GM12891 (cell line): ENCODE data around the gene RFNG. TPM values are rescaled to one million over a fixed set of nuclear protein-coding genes. Genes with fewer than 3 reads are reported as not detected.

Experiments
- DNase-seq: peaks from one replicate; pipeline ENCODE4 v3.0.0; 2011; ENCODE audit warnings: low spot score; ENCODE audit not compliant: insufficient read length
- FAIRE-seq: peaks from 2 replicates; lab custom pipeline; 2011; peaks lifted over from hg19 to GRCh38; lab: Jason Lieb, UNC
- PAX5 ChIP-seq: IDR thresholded peaks from 2 replicates; pipeline ENCODE4 v1.6.1; 2011; ENCODE audit warnings: low read length, moderate library complexity, mild to moderate bottlenecking; ENCODE audit not compliant: insufficient read depth, severe bottlenecking
- POLR2A ChIP-seq: IDR thresholded peaks from 2 replicates; pipeline ENCODE4 v1.6.1; 2011; ENCODE audit warnings: low read depth, low read length, control low read depth
- POLR2AphosphoS5 ChIP-seq: IDR thresholded peaks from 2 replicates; pipeline ENCODE4 v1.6.1; 2011; ENCODE audit warnings: low read depth, low read length, control low read depth
- POU2F2 ChIP-seq: IDR thresholded peaks from 2 replicates; pipeline ENCODE4 v1.6.1; 2011; ENCODE audit warnings: low read depth, mild to moderate bottlenecking, control low read depth, low read length, moderate library complexity
- SPI1 ChIP-seq: IDR thresholded peaks from 2 replicates; pipeline ENCODE4 v1.6.1; 2011; ENCODE audit warnings: low read depth, low read length, control low read depth
- TAF1 ChIP-seq: IDR thresholded peaks from 2 replicates; pipeline ENCODE4 v1.6.1; 2011; ENCODE audit warnings: low read depth, low read length, control low read depth
- polyA plus RNA-seq: library from polyadenylated mRNA; unstranded; fragments of >200 nt; gene quantifications from one replicate; pipeline ENCODE4 v1.2.1, GENCODE V29; 2012; ENCODE audit warnings: low read depth, missing spikeins, inconsistent platforms; ENCODE audit not compliant: missing spikeins

The RFNG gene
- 13.8 TPM for polyA plus RNA-seq

- FAIRE-seq (peak; percentile 98), DNase-seq (peak; percentile 98)
- TF ChIP-seq POLR2AphosphoS5, result no peak
- TF ChIP-seq POLR2A, result no peak
- TF ChIP-seq POU2F2, result no peak
- no peak for TF ChIP-seq PAX5
- no peak for TF ChIP-seq SPI1
- TF ChIP-seq TAF1, result no peak
These were observed at the start of gene RFNG, which contains the start of gene GPS1 for GRCh38 chr17:82051776-82052637. RFNG (minus strand) TSS chr17:82051811; CDS start chr17:82051766, 45 bp downstream. GPS1 (plus strand) TSS chr17:82051898; CDS start chr17:82051932, 34 bp downstream.

GRCh38 chr17:82101301-82101715 is 49.7 kb upstream of the RFNG start:
- DNase-seq (no peak), FAIRE-seq (no peak)
- TF ChIP-seq PAX5, result no peak
- no peak for TF ChIP-seq POLR2A
- no peak for TF ChIP-seq SPI1
- TF ChIP-seq TAF1, result no peak
- TF ChIP-seq POU2F2, result no peak
- TF ChIP-seq POLR2AphosphoS5, result no peak

- TF ChIP-seq POLR2A (peak; percentile 18; the same call in 1 of the 2 replicates), POU2F2 (no peak)
- no peak for DNase-seq
- FAIRE-seq, result no peak
These were observed 49.1 kb upstream of the RFNG start for GRCh38 chr17:82100502-82101298.

- no peak for TF ChIP-seq SPI1
- TF ChIP-seq POLR2AphosphoS5, result 0 out of 2 replicates have a peak, but pooled peaks have one; percentile 12
- TF ChIP-seq POLR2A, result no peak; the same call in 1 of the 2 replicates
- TF ChIP-seq TAF1, result no peak
- DNase-seq (no peak), FAIRE-seq (no peak)
These were observed 47.5 kb upstream of the RFNG start for GRCh38 chr17:82098939-82099763.

GRCh38 chr17:82098169-82098938 is 46.7 kb upstream of the RFNG start, which contains the start of gene FASN:
FASN (minus strand) TSS chr17:82098236; CDS start chr17:82096445, 1,791 bp downstream.
- DNase-seq, result peak; percentile 100

GRCh38 chr17:82097919-82098168 is 46.2 kb upstream of the RFNG start:
- no peak for TF ChIP-seq PAX5
- TF ChIP-seq SPI1, result no peak
- TF ChIP-seq POU2F2, result no peak
- no peak for TF ChIP-seq POLR2AphosphoS5
- TF ChIP-seq POLR2A, result no peak
- TF ChIP-seq TAF1, result no peak
- no peak for FAIRE-seq
- no peak for DNase-seq

More at GRCh38 chr17:82098169-82098938, 46.7 kb upstream of the RFNG start, which contains the start of gene FASN:
- TF ChIP-seq POLR2A (peak; percentile 94), PAX5 (no peak), POLR2AphosphoS5 (peak; percentile 91), TAF1 (peak; percentile 89), SPI1 (no peak), POU2F2 (peak; percentile 67)
- FAIRE-seq, result peak; percentile 98

- TF ChIP-seq PAX5 (no peak), POLR2A (no peak)
- DNase-seq (peak; percentile 74), FAIRE-seq (peak; percentile 85)
These were observed 45.7 kb upstream of the RFNG start for GRCh38 chr17:82097184-82097918.

GRCh38 chr17:82096709-82097183 is 45.1 kb upstream of the RFNG start:
- FAIRE-seq, result no peak
- no peak for TF ChIP-seq POU2F2
- TF ChIP-seq POLR2A, result no peak
- TF ChIP-seq TAF1, result no peak
- TF ChIP-seq SPI1, result no peak
- no peak for TF ChIP-seq POLR2AphosphoS5
- TF ChIP-seq PAX5, result no peak
- DNase-seq, result no peak
